ENCODE results near the gene CPN2. TPM values are rescaled to one million over a fixed set of nuclear protein-coding genes. Genes with fewer than 3 reads are reported as not detected.

The CPN2 gene
- total and polyA plus RNA-seq, 2 of the 13 experiments (the other 11 are each of a cell fraction or from before 2014, with no cell fraction given): 26.7 to 27.7 TPM

- TF ChIP-seq PRMT3 (CRISPR knock-in tag; IDR thresholded peaks at IDR 0.05; ENCODE audit: borderline replicate concordance, low read depth) (no peak), HIC2 (CRISPR knock-in tag; IDR thresholded peaks at IDR 0.05; ENCODE audit: low read depth) (0 out of 2 replicates have a peak, but pooled peaks have one; percentile 16), ZNF646 (CRISPR knock-in tag; IDR thresholded peaks at IDR 0.05) (peak; percentile 98), BCL3 (CRISPR knock-in tag; IDR thresholded peaks at IDR 0.05) (0 out of 2 replicates have a peak, but pooled peaks have one; percentile 50), ZSCAN21 (CRISPR knock-in tag; IDR thresholded peaks at IDR 0.05; ENCODE audit: borderline replicate concordance) (0 out of 2 replicates have a peak, but pooled peaks have one; percentile 28), CHD4 (IDR thresholded peaks at IDR 0.05; ENCODE audit: borderline replicate concordance, low read length) (peak; percentile 92), SAFB2 (CRISPR knock-in tag; IDR thresholded peaks at IDR 0.05; ENCODE audit: borderline replicate concordance, low read depth) (0 out of 2 replicates have a peak, but pooled peaks have one; percentile 42), ZNF839 (CRISPR knock-in tag; IDR thresholded peaks at IDR 0.05; ENCODE audit: borderline replicate concordance) (no peak), TRIM24 (CRISPR knock-in tag; IDR thresholded peaks at IDR 0.05) (0 out of 2 replicates have a peak, but pooled peaks have one; percentile 0), MAX (IDR thresholded peaks at IDR 0.05) (peak; percentile 8; the same call in 1 of the 2 replicates), NBN (conservative IDR thresholded peaks at IDR 0.05) (0 out of 2 replicates have a peak, but pooled peaks have one; percentile 32), CBX1 (IDR thresholded peaks at IDR 0.05; ENCODE audit: low read depth) (no peak), GLI4 (CRISPR knock-in tag; IDR thresholded peaks at IDR 0.05; ENCODE audit: borderline replicate concordance) (0 out of 2 replicates have a peak, but pooled peaks have one; percentile 43)
Observed at GRCh38 chr3:194327218-194328052, 23.7 kb downstream of the CPN2 start (continued).
